ENCODE results near the gene ALDOB. TPM values are rescaled to one million over a fixed set of nuclear protein-coding genes. Genes with fewer than 3 reads are reported as not detected.

Gene ALDOB
- total RNA-seq, 1 experiment from 2014 or later: not detected

DNA sequence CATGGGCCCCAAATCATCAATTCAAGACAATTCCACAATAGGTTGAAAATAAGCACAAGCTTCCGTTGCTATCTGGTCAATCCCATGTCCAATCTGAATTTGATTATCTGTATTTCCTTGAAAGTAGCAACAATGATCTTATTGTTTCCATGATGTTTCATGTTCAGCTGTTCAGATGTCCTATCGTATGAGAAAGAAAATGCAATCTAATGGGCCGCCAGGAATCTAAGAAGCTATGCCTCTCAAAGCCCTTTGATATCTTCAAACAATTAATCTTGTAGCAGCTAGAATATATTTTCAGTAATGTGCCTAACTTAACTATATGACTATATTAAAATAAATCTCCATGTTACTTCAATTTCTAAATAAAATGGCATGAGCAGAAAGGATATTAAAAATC is 32.1 kb upstream of the ALDOB start:
- BruUV-seq (replicated peaks): no TSS peak
- POLR2A ChIA-PET: interaction anchor here (0.6 to 7.3 kb wide), 8 partner anchors 9 to 1647 kb away, joined by 3 to 92 read pairs (median 3); partner anchors contain the start of gene RNF20
- CTCF ChIA-PET: interaction anchor here (0.7 to 22.0 kb wide), 11 partner anchors 9 to 100 kb away, joined by 3 to 751 read pairs (median 5); partner anchors contain the start of gene RNF20
- Mint-ChIP-seq H3K27me3 (ENCODE audit: insufficient read depth, unreplicated experiment) (no peaks in the 10 kb centered on the region), H3K27ac (ENCODE audit: low read depth, unreplicated experiment) (no peak overlapping the region), H3K9me3 (ENCODE audit: unreplicated experiment) (no peaks in the 10 kb centered on the region), H3K36me3 (ENCODE audit: insufficient read depth, unreplicated experiment) (peaks cover 7% of the 10 kb centered on the region), H3K4me1 (ENCODE audit: insufficient read depth, unreplicated experiment) (peaks cover 20% of the 10 kb centered on the region), H3K4me3 (ENCODE audit: unreplicated experiment) (no peak overlapping the region)
- intact Hi-C loops (cut with micrococcal nuclease): no loop called here
- TF ChIP-seq, protein P1, sequence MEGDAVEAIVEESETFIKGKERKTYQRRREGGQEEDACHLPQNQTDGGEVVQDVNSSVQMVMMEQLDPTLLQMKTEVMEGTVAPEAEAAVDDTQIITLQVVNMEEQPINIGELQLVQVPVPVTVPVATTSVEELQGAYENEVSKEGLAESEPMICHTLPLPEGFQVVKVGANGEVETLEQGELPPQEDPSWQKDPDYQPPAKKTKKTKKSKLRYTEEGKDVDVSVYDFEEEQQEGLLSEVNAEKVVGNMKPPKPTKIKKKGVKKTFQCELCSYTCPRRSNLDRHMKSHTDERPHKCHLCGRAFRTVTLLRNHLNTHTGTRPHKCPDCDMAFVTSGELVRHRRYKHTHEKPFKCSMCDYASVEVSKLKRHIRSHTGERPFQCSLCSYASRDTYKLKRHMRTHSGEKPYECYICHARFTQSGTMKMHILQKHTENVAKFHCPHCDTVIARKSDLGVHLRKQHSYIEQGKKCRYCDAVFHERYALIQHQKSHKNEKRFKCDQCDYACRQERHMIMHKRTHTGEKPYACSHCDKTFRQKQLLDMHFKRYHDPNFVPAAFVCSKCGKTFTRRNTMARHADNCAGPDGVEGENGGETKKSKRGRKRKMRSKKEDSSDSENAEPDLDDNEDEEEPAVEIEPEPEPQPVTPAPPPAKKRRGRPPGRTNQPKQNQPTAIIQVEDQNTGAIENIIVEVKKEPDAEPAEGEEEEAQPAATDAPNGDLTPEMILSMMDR (IDR thresholded peaks at IDR 0.05; ENCODE audit: unreplicated experiment): no peak
- DNase-seq (ENCODE audit: unreplicated experiment): no peak

DNA sequence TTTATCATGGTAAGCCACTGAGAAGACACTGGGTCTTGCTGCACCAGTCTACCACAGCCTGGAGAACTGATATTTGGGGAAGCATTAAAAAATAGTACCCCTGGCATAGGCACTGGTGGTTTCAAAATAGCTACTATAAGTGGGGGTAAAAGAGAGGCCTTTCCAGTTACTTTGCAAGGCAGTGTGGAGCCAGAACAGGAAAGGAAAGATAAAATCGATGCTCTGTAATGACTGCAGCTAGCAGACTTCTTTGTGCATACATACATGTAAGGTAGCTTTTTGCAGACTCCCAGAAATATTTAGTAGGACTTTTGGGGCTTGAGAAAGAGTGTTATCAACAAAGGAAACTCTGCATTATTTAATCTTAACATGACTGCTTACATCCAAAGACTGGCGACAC is 31.3 kb upstream of the ALDOB start:
- Mint-ChIP-seq H3K27ac (ENCODE audit: low read depth, unreplicated experiment) (no peak overlapping the region), H3K4me1 (ENCODE audit: insufficient read depth, unreplicated experiment) (peaks cover 21% of the 10 kb centered on the region), H3K36me3 (ENCODE audit: insufficient read depth, unreplicated experiment) (peaks cover 7% of the 10 kb centered on the region), H3K9me3 (ENCODE audit: unreplicated experiment) (no peaks in the 10 kb centered on the region), H3K27me3 (ENCODE audit: insufficient read depth, unreplicated experiment) (no peaks in the 10 kb centered on the region), H3K4me3 (ENCODE audit: unreplicated experiment) (no peak overlapping the region)
- DNase-seq (ENCODE audit: unreplicated experiment): no peak
- TF ChIP-seq, protein P1 (IDR thresholded peaks at IDR 0.05; ENCODE audit: unreplicated experiment): no peak
- ChIA-PET POLR2A (interaction anchor here (0.7 to 7.3 kb wide), 7 partner anchors 8 to 71 kb away, joined by 3 to 92 read pairs (median 5); partner anchors contain the start of gene RNF20), CTCF (interaction anchor here (0.6 to 22.0 kb wide), 11 partner anchors 8 to 101 kb away, joined by 3 to 751 read pairs (median 5); partner anchors contain the start of gene RNF20)
- intact Hi-C loops (cut with micrococcal nuclease): no loop called here
- no TSS peak for BruUV-seq (replicated peaks)

DNA sequence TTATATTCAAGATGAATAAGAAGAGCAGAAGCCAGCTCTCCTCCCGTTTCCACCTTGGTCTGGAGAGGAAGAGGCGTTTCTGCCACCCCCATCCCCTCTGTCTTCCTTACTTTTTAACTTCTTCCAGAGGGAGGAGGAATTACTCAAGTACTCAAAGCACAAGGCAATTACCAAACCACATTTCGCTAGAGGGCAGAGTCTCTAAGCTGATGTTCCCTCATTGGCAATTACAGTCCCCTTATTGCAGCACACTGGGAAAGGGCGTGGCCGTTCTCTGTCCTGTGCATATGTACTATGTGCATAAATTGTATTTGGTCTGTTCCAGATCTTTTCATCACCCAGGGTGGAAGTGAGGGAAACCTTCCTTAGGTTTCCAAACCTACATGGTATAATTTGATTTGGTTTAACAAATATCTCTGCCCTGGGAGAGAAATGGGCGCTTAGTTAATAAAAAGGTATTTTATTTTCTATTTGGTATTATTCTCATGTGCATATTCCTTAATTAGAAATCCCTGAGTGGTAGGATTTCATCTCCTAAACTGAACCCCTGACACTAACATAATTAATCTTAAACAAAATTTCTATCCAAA is 29.8 kb upstream of the ALDOB start:
- Mint-ChIP-seq H3K36me3 (ENCODE audit: insufficient read depth, unreplicated experiment) (no peaks in the 10 kb centered on the region), H3K27ac (ENCODE audit: low read depth, unreplicated experiment) (no peak overlapping the region), H3K27me3 (ENCODE audit: insufficient read depth, unreplicated experiment) (no peaks in the 10 kb centered on the region), H3K9me3 (ENCODE audit: unreplicated experiment) (no peaks in the 10 kb centered on the region), H3K4me3 (ENCODE audit: unreplicated experiment) (no peak overlapping the region), H3K4me1 (ENCODE audit: insufficient read depth, unreplicated experiment) (peaks cover 21% of the 10 kb centered on the region)
- DNase-seq (ENCODE audit: unreplicated experiment): peak; percentile 94
- TF ChIP-seq, protein P1 (IDR thresholded peaks at IDR 0.05; ENCODE audit: unreplicated experiment): peak; percentile 49
- ChIA-PET CTCF (interaction anchor here (0.6 to 22.0 kb wide), 17 partner anchors 13 to 1624 kb away, joined by 3 to 751 read pairs (median 5); partner anchors contain the start of gene RNF20), POLR2A (interaction anchor here (0.7 to 7.3 kb wide), 9 partner anchors 8 to 72 kb away, joined by 3 to 92 read pairs (median 5); partner anchors contain the start of genes MRPL50 and ZNF189)
- intact Hi-C loops (cut with micrococcal nuclease): loop anchor here (1.0 kb wide), 2 partner anchors 22 to 65 kb away; a partner anchor contains a TSS
- no TSS peak for BruUV-seq (replicated peaks)

DNA sequence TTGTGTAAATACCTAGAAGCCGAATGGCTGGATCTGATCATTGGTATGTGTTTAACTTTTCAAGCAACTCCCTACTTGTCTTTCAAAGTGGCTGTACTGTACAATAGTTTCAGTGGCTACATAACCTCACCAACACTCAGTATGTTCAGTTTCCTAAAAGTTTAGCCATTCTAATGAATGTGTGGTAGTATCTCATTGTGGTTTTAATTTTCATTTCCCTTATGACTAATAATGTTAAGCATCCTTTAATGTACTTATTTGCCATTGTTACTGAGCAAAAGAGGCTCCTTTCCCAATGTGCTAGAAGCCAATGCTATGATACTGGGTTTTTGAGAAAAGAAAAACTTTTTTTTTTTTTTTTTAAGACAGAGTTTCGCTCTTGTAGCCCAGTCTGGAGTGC is 27.8 kb upstream of the ALDOB start:
- intact Hi-C loops (cut with micrococcal nuclease): no loop called here
- Mint-ChIP-seq H3K27me3 (ENCODE audit: insufficient read depth, unreplicated experiment) (no peaks in the 10 kb centered on the region), H3K4me3 (ENCODE audit: unreplicated experiment) (no peak overlapping the region), H3K9me3 (ENCODE audit: unreplicated experiment) (no peaks in the 10 kb centered on the region), H3K27ac (ENCODE audit: low read depth, unreplicated experiment) (no peak overlapping the region), H3K4me1 (ENCODE audit: insufficient read depth, unreplicated experiment) (peaks cover 21% of the 10 kb centered on the region), H3K36me3 (ENCODE audit: insufficient read depth, unreplicated experiment) (no peaks in the 10 kb centered on the region)
- DNase-seq (ENCODE audit: unreplicated experiment): no peak
- TF ChIP-seq, protein P1 (IDR thresholded peaks at IDR 0.05; ENCODE audit: unreplicated experiment): no peak
- BruUV-seq (replicated peaks): no TSS peak
- POLR2A ChIA-PET: interaction anchor here (1.2 to 1.5 kb wide), 3 partner anchors 17 to 22 kb away, joined by 3 to 9 read pairs (median 7); a partner anchor contains a TSS
- CTCF ChIA-PET: interaction anchor here (0.7 to 22.0 kb wide), 7 partner anchors 8 to 79 kb away, joined by 3 to 751 read pairs (median 42); partner anchors contain the start of gene RNF20

Measured in MCF 10A (cell line).